Right ventricle myocardium inferior (tissue), 1 donor: ENCODE measurements around the gene TALDO1. TPM values are rescaled to one million over a fixed set of nuclear protein-coding genes. Genes with fewer than 3 reads are reported as not detected.
"Not testable (repeated sequence)": the region's sequence is repeated elsewhere in the genome, so short reads cannot be mapped to it uniquely, and the experiment has no call there.

Source experiments
- ATAC-seq: fragments of 200-7000 bp; cut with Tn5 transposase; one replicate; pipeline ENCODE4 v1.9.1; 2020; ENCODE audit warnings: mild to moderate bottlenecking, moderate library complexity
- DNase-seq: peaks from one replicate; pipeline ENCODE4 v3.0.0; 2021; ENCODE audit errors: missing footprints
- intact Hi-C: fragments of 100-400 bp; cut with DNase I; formaldehyde crosslinking; loops from one replicate; pipeline ENCODE4 v1.11.0; 2022
- total RNA-seq: library from RNA; stranded (reverse); fragmentation: NEBNext Ultra II Directional; extraction: Animal tissue kit (Norgen Biotek cat#: 25700); gene quantifications from one replicate; pipeline ENCODE4 v1.2.1, GENCODE V29; 2021
- donor health status: DM: no; HTN: yes; CAD: no; lungs with severe emphysema.

The TALDO1 gene
- total RNA-seq, 1 donor from 2014 or later = 102 TPM

DNA sequence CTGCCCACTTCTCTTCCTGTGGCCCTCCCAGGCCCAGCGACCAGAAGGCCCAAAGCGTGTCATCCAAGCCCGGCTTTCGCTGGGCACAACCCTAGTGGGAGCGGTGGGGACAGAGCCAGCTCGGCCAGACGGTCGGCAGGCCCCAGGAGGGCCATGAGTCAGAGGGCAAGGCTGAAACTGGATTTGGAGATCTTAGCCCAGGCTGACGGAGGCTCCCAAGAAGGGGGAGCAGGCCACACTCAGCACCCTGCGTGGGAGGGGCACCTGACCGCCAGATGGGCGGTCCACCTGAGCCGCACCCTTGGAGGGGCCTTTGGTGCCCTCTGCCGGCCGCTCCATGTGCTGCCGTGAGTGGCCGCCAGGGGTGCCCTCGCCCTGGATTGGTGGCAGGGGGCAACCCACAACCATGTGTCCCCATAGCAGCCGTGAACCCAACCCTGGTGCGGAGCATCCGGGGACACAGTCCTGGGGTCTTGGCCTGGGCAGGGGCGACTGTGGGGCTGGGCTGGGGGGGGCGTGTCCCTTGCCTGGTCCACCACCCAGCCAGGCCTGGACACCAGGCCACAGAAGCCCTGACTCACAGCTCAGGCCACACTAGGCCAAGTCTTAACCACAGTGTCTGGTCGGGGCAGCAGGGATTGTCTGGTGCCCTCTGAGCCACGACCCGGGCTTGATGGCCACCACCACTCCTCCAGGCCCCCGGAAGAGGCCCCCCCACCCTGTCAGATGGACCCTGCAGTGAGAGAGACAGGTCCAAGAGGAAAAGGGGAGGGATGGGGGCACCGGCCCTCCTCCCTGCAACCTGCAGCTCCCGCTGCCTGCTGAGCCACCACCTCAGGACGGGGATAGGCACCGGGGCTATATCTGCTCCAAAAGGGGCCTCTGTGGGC lies 19.2 kb upstream of the TALDO1 start:
- ATAC-seq = peak; percentile 87
- peak; percentile 89 for DNase-seq
- intact Hi-C loops = loop anchor here (2.0 kb wide), 1 partner anchor 65 kb away; no protein-coding TSS in a partner anchor

DNA sequence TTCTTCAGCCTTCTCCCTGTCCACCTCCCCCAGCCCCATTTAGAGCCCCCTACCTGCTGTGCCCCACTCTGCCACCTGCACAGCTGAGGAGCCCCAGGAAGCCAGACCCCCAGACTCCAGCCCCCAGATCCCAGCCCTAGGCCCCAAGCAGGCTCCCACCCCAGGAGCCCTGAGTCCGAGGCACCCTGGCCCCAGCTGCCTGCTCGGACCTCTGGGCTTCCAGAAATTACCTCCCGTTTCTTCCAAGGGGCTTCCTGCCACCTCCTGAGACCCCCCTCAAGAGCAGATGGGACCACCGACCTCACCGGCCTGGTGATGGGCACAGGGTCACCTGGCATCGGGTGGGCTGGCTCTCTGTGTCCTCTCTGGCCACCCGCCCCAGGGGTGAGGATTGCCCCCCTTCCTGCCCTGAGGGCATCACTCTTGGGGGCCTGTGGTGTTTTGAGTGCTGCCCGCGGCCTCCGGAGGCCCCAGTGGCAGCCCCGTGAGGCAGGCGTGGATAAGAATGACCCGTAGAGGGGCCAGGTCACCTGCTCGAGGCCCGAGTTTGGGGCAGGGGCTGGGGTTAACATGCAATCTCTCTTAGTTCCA lies 18.3 kb upstream of the TALDO1 start:
- intact Hi-C loops = loop anchor here (2.0 kb wide), 1 partner anchor 66 kb away; no protein-coding TSS in a partner anchor
- DNase-seq (no peak), ATAC-seq (no peak)

DNA sequence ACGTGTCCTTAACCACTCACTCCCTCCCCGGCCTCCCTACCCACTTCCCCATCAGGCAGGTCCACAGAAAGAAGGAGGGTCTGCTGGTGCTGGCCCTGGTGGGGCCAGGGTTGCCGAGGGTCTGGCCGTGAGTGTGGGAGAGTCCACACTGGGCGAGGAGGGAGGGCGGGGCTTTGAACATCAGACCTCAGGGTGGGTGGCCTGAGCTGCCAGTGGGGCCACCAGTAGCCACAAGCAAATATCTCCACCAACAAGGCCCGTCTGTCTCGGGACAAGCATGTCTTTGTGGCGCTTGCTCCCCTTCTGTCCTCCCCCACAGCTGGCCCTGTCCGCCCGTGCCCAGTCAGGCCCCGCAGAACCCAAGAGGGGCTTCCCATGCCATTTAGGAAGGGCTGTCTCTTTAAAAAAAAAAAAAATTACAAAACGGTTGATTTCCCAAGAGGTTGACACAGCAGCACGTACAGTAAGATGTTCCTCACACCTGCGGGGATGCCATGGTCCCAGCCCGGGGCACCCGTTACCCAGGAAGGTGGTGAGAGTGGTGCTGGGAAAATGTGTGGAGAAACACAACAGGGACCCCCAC lies 17.7 kb upstream of the TALDO1 start:
- DNase-seq = no peak
- ATAC-seq = no peak
- intact Hi-C loops = loop anchor here (2.0 kb wide), 1 partner anchor 67 kb away; no protein-coding TSS in a partner anchor

DNA sequence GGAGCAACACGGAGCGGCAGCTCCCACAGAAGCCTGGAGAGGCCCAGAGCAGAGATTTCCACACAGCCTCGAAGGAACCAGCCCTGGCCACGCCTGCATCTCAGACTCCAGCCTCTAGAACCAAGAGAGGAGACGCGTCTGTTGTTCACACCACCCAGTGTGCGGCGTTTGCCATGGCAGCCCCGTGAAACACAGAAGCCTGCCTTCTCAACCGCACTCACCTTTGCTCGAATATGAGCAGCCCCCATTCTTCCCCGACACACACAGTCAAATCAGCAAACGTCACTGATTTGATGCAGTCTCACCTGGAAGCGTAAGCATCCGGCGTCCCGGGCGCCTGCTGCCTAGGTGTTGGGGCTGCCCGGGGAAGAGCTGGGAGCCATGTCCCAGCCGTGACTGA lies 14.2 kb upstream of the TALDO1 start:
- no peak for ATAC-seq
- no peak for DNase-seq
- intact Hi-C loops = no loop called here

DNA sequence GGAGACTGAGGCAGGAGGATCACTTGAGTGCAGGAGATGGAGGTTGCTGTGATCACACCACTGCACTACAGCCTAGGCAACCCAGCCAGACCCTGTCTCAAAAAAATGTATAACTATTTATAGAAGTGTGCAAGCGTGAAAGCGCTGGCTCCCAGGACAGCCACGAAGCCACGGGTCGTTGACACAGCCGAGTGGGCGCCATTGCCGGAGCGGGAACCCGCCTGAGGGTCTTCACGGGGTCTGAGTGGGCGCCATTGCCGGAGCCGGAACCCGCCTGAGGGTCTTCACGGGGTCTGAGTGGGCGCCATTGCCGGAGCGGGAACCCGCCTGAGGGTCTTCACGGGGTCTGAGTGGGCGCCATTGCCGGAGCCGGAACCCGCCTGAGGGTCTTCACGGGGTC lies 12.7 kb upstream of the TALDO1 start:
- ATAC-seq, intact Hi-C loops: not testable (repeated sequence)

DNA sequence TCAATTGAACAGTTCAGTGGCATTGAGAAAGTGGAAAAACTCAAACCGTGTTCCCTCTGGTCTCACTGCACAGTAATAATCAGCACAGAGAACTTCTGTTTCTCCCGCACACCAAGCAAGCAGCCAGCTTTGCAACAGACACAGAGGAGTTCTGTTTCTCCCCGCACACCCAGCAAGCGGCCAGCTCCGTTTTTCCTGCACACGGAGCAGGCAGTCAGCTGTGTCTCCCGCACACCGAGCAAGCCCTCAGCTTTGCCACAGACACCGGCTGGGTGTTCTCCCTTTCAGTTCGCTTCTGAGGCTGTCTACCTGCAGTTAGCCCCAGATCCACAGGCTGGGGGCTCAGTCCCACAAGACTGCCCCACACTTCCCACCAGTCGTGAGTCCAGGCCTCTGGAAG lies 9.9 kb upstream of the TALDO1 start:
- ATAC-seq (no peak), DNase-seq (no peak)
- intact Hi-C loops = no loop called here

More for the DNA sequence above, 12.7 kb upstream of the TALDO1 start:
- DNase-seq = not testable (repeated sequence)

DNA sequence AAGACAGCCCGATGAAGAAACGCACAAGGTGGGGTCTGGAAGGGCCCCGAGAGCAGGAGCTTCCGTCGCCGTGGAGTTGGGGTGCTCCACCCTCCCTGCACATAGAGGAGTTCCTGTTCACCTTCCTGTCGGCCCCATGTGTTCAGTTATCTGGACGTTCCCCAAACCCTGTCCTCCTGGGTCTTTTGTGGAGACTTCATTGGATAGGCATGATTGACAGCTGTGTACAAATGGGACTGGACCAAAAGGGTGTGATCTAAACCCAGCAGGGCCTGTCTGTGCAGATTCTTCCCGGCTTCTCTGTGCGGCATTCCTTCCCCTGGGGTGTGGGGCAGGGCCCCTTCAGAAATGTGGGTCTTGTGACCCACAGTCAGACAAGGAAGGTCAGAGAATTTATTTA lies 9.4 kb upstream of the TALDO1 start:
- ATAC-seq, intact Hi-C loops, DNase-seq: not testable (repeated sequence)

DNA sequence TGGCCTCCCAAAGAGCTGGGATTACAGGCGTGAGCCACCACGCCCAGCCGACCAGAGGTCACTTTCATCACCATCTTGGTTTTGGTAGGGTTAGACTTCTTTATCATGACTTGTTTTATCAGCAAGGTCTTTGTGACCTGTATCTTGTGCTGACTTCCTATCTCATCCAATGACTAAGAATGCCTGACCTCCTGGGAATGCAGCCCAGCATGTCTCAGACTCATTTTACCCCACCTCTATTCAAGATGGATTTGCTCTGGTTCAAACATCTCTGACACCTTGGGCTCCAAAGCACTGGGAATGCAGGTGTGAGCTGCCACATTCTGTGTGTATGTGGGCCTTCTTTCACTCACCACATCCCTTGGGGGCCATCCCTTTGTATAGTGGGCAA lies 5.1 kb upstream of the TALDO1 start:
- intact Hi-C loops = no loop called here
- ATAC-seq = no peak
- no peak for DNase-seq

DNA sequence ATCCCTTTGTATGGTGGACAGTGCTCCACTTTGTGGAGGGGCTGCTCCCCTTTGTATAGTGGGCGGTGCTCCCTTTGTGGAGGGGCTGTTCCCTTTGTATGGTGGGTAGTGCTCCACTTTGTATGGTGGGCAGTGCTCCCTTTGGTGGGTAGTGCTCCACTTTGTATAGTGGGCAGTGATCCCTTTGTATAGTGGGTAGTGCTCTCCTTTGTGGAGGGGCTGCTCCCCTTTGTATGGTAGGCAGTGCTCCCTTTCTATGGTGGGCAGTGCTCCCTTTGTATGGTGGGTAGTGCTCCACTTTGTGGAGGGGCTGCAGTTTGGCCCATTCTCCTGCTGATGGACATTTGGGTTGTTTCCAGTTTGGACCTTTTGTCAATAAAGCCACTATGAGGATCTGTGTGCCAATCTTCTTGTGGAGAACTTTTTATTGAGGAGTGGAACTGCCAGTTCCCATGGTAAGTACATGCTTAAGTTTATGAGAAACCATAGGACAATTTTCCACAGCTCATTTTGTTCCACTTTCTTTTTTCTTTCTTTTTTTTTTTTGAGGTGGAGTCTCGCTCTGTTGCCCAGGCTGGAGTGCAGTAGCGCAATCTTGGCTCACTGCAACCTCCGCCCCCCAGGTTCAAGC lies 4.6 kb upstream of the TALDO1 start:
- no peak for ATAC-seq
- intact Hi-C loops = no loop called here
- DNase-seq = no peak

DNA sequence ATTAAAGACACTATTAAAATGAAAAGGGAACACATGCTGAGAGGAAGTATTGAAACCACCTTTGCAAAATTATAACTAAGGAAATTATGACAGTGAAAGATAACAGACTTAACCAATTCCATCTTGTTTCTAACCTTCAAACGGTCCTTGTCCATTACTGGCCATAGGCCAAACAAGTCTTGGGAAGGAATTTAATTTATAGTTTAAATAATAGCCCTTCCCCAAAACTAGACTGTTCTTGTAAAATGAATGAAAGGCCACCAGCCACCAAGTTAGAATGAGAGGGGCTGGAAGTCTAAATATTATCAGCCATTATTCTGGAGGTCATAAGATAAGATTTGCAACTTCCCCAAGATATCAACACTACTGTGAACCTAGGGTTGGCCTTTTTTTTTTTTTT lies 1.8 kb upstream of the TALDO1 start:
- intact Hi-C loops = no loop called here
- DNase-seq = no peak
- no peak for ATAC-seq

DNA sequence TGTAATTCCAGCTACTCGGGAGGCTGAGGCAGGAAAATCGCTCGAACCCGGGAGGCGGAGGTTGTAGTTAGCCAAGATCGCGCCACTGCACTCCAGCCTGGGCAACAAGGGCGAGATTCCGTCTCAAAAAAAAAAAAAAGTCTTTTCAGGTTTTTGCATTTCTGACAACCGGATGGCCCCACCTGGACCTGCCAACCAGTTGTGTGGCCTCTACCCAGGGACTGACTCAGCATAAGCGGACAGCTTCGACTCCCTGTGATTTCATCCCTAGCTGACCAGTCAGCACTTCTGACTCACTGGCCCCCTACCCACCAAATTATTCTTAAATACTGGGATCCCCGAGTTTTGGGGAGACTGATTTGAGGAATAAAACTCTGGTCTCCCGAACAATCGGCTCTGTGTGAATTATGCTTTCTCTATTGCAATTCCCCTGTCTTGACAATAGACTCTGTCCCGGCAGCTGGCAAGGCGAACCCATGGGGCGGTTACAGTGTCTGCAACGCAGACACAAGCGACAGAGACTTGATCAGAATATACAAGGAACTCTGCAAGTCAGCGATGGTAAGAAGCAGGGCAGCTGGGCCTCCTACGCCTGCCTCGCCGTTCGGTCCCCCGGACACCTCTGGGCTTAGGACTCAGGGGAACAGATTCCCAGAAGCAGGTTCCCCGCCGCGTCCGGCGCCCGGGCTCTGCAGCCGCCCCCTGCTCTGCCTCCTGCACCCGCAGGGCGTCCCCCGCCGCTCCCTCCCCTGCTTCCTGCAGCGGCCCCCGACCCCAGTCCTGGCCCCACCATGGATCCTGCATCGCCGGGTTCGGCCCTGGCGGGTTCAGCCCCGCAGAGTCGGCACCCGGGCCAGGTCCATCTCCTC lies 741 bp upstream of the TALDO1 start:
- intact Hi-C loops = no loop called here
- ATAC-seq = peak; percentile 27
- DNase-seq = no peak

DNA sequence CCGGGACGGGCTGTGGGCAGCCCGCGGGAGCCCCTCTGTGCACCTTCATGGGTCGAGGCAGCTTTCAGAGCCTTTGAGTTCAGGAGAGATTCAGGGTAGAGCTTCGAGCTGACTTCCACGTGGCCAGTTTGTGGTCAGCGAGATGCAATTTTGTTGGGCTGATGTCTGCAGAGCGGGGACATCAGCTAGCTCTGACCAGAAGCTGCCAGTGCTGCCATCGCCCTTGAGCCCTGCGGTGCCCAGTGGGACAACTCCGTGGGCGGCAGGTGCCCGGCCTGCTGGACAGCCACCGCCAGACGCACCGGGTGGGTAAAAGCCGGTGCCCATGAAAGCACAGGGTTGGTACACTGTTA lies 719 bp downstream of the TALDO1 start:
- no peak for DNase-seq
- no peak for ATAC-seq
- intact Hi-C loops = no loop called here

DNA sequence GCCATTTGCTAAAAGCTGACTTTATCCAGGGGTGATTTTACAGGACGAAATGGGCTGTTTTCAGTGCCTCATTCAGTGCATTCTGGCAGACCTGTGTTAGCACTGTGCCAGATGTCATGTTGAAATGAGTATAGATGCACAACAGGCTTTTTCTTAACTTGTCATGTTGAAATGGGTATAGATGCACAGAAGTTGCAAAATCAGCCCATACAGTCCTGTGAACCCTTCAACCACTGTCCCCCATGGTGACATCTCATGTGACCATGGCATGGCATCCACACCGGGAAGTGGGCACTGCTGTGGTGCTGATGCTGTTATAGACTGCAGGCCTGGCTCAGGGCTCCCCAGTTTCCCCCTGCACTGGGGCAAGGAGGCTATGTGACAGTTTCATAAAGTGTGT lies 2.5 kb downstream of the TALDO1 start:
- intact Hi-C loops = no loop called here
- no peak for ATAC-seq
- DNase-seq = no peak

DNA sequence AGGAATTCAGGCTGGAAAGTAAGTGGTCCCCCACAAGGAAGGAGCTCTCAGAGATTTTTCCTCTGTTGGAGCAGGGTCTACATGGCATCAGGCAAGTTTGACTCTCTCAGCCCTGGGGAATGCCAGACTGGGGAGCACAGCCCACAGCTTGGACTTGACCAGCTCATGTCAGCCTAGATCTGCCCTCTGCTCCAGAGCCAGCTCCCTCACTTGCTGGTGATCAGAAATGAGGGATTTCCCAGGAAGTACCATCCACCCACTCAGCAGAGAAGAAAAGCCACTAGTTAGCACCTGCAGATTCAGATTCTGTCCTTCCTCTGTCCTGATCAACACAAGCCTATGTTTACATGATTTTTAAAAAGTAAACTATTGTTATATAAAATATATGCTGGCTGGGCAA lies 13.0 kb downstream of the TALDO1 start:
- intact Hi-C loops = no loop called here
- no peak for DNase-seq

DNA sequence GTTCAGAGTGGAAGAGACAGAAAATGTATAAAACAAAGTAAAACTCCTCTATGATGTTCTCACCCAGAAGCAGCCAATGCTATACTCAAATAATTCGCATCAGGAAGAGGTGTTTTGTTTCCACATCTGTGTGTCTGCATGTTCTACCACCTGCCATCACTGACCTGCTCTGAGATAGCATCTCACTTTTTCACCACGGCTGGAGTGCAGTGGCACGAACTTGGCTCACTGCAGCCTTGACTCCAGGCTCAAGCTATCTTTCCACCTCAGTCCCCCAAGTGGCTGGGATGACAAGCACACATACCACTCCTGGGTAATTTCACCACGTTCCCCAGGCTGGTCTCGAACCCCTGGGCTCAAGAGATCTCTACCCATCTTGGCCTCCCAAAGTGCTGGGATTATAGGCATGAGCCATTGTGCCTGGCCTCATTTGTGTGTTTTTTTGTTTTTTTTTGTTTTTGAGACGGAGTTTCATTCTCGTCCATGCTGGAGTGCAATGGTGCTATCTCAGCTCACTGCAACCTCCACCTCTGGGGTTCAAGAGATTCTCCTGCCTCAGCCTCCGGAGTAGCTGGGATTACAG lies 14.4 kb downstream of the TALDO1 start:
- ATAC-seq (no peak), DNase-seq (no peak)
- intact Hi-C loops = no loop called here

More for the DNA sequence above, 13.0 kb downstream of the TALDO1 start:
- no peak for ATAC-seq

DNA sequence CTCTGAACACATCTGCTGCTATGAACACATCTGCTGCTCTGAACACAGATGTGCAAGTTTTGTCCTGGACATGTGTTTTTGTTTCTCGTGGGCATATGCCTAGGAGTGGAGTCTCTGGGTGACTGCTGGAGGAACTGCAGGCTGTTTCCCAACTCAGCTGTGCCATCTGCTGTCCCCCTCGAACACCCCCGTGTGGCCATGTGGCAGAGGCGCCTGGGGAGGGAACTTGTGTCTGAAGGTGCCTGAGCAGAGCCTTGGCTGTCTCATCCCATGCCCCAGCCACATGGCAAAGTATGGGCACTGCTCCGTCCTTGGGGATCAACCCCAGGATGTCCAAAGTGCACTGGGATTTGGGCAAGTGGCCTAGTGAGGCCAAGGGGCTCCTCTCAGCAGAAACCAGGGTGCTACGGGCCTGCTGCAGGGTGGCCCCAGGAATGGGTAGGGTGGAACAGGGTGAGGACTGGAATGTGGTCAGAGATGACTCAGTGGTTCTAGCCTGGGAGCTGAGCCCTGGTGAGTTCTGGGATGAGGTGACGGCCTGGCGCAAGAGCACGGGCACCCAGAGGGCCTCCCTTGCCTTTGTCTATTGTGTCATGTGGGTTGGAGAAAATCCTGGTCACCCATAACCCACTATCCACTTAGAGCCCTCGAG lies 15.3 kb downstream of the TALDO1 start:
- DNase-seq = no peak
- intact Hi-C loops = no loop called here
- no peak for ATAC-seq

DNA sequence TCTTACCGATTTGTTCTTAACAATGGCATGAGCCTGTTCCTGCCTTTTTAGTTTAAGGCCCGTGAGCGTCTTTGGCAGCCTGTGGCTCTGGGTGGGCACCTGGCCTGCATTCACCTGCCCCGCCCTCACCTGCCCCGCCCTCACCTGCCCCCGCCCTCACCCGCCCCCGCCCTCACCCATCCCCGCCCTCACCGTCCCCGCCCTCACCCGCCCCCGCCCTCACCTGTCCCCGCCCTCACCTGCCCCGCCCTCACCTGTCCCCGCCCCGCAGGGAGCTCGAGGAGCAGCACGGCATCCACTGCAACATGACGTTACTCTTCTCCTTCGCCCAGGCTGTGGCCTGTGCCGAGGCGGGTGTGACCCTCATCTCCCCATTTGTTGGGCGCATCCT lies 15.8 kb downstream of the TALDO1 start:
- DNase-seq = no peak
- intact Hi-C loops = no loop called here
- no peak for ATAC-seq
